Duodenal mucosa (tissue), 2 donors: ENCODE measurements around the gene TGFBR3.

Source experiments
- H3K27ac ChIP-seq: one replicate; pipeline ENCODE4 v1.7.0; 2013; ENCODE audit warnings: low read depth, low read length
- H3K27me3 ChIP-seq, 2 donors: one replicate each; pipeline ENCODE4 v1.7.0; 2013; ENCODE audit warnings: low read length in 2 of 2, control low read depth in 1 of 2; ENCODE audit not compliant: insufficient read depth in 2 of 2, control insufficient read depth in 1 of 2
- H3K36me3 ChIP-seq, 2 donors: one replicate each; pipeline ENCODE4 v1.7.0; 2013; ENCODE audit warnings: low read length in 2 of 2, control low read depth in 1 of 2; ENCODE audit not compliant: insufficient read depth in 2 of 2, control insufficient read depth in 1 of 2
- H3K4me1 ChIP-seq, 2 donors: one replicate each; pipeline ENCODE4 v1.7.0; 2013; ENCODE audit warnings: low read length in 2 of 2, control low read depth in 1 of 2; ENCODE audit not compliant: insufficient read depth in 2 of 2, control insufficient read depth in 1 of 2
- H3K4me3 ChIP-seq, 2 donors: one replicate each; pipeline ENCODE4 v1.7.0; 2013; ENCODE audit warnings: low read length in 2 of 2, low read depth in 1 of 2
- H3K9ac ChIP-seq, 2 donors: one replicate each; pipeline ENCODE4 v1.7.0; 2013; ENCODE audit warnings: low read length in 2 of 2, low read depth in 1 of 2
- H3K9me3 ChIP-seq, 2 donors: one replicate each; pipeline ENCODE4 v1.7.0; 2013; ENCODE audit warnings: low read length in 2 of 2, control low read depth in 1 of 2; ENCODE audit not compliant: control insufficient read depth in 1 of 2

TGFBR3 gene

GRCh38 chr1:91699339-91699974 lies 186.5 kb downstream of the TGFBR3 start:
- Histone ChIP-seq H3K27me3 (no peaks in the 10 kb centered on the region), H3K9me3 (no peaks in the 10 kb centered on the region), H3K27ac (no peak overlapping the region), H3K36me3 (no peaks in the 10 kb centered on the region), H3K4me3 (no peak overlapping the region), H3K9ac (no peak overlapping the region), H3K4me1 (peaks cover 0 to 12% of the 10 kb centered on the region in 2 donors)

GRCh38 chr1:91697861-91698260 lies 188.1 kb downstream of the TGFBR3 start:
- Histone ChIP-seq H3K4me3 (no peak overlapping the region), H3K27ac (no peak overlapping the region), H3K36me3 (no peaks in the 10 kb centered on the region), H3K9ac (no peak overlapping the region), H3K27me3 (no peaks in the 10 kb centered on the region), H3K9me3 (no peaks in the 10 kb centered on the region), H3K4me1 (peaks cover 0 to 12% of the 10 kb centered on the region in 2 donors)

GRCh38 chr1:91697416-91697815 lies 188.5 kb downstream of the TGFBR3 start:
- Histone ChIP-seq H3K9ac (no peak overlapping the region), H3K27ac (no peak overlapping the region)

GRCh38 chr1:91696321-91696720 lies 189.6 kb downstream of the TGFBR3 start:
- Histone ChIP-seq H3K9ac (no peak overlapping the region), H3K9me3 (no peaks in the 10 kb centered on the region), H3K4me3 (no peak overlapping the region), H3K36me3 (no peaks in the 10 kb centered on the region), H3K27me3 (no peaks in the 10 kb centered on the region), H3K4me1 (peaks cover 0 to 12% of the 10 kb centered on the region in 2 donors), H3K27ac (no peak overlapping the region)

More at GRCh38 chr1:91697416-91697815, 188.5 kb downstream of the TGFBR3 start:
- Histone ChIP-seq H3K4me1 (peaks cover 0 to 12% of the 10 kb centered on the region in 2 donors), H3K4me3 (no peak overlapping the region), H3K36me3 (no peaks in the 10 kb centered on the region), H3K9me3 (no peaks in the 10 kb centered on the region), H3K27me3 (no peaks in the 10 kb centered on the region)

GRCh38 chr1:91693557-91693956 lies 192.4 kb downstream of the TGFBR3 start:
- no peaks in the 10 kb centered on the region for H3K27me3 ChIP-seq
- H3K9me3 ChIP-seq: no peaks in the 10 kb centered on the region
- H3K36me3 ChIP-seq: no peaks in the 10 kb centered on the region
- H3K4me1 ChIP-seq: peaks cover 16 to 31% of the 10 kb centered on the region in 2 donors
- H3K9ac ChIP-seq: no peak overlapping the region
- H3K27ac ChIP-seq: no peak overlapping the region
- H3K4me3 ChIP-seq: no peak overlapping the region

GRCh38 chr1:91691525-91691924 lies 194.4 kb downstream of the TGFBR3 start:
- H3K4me3 ChIP-seq: no peak overlapping the region
- H3K27ac ChIP-seq: no peak overlapping the region
- H3K27me3 ChIP-seq: no peaks in the 10 kb centered on the region
- H3K9ac ChIP-seq: no peak overlapping the region
- no peaks in the 10 kb centered on the region for H3K36me3 ChIP-seq
- H3K4me1 ChIP-seq: peaks cover 28 to 35% of the 10 kb centered on the region in 2 donors
- no peaks in the 10 kb centered on the region for H3K9me3 ChIP-seq

- Histone ChIP-seq H3K4me3 (peak overlapping the region; percentile 24 to 49), H3K36me3 (no peaks in the 10 kb centered on the region), H3K9me3 (no peaks in the 10 kb centered on the region), H3K27ac (peak overlapping the region; percentile 6), H3K27me3 (no peaks in the 10 kb centered on the region), H3K4me1 (peaks cover 43 to 51% of the 10 kb centered on the region in 2 donors), H3K9ac (peak overlapping the region in 1 of 2 donors; percentile 29)
These were observed 196.1 kb downstream of the TGFBR3 start for GRCh38 chr1:91689641-91690481.

GRCh38 chr1:91687452-91687851 lies 198.5 kb downstream of the TGFBR3 start:
- Histone ChIP-seq H3K4me1 (peaks cover 63 to 70% of the 10 kb centered on the region in 2 donors), H3K27ac (no peak overlapping the region)

GRCh38 chr1:91685994-91686393 lies 200.0 kb downstream of the TGFBR3 start:
- H3K36me3 ChIP-seq: peaks cover 0 to 4% of the 10 kb centered on the region in 2 donors
- H3K9ac ChIP-seq: no peak overlapping the region
- H3K4me3 ChIP-seq: no peak overlapping the region
- H3K27ac ChIP-seq: no peak overlapping the region
- H3K27me3 ChIP-seq: no peaks in the 10 kb centered on the region
- no peaks in the 10 kb centered on the region for H3K9me3 ChIP-seq
- H3K4me1 ChIP-seq: peaks cover 63 to 70% of the 10 kb centered on the region in 2 donors

More at GRCh38 chr1:91687452-91687851, 198.5 kb downstream of the TGFBR3 start:
- Histone ChIP-seq H3K9ac (no peak overlapping the region), H3K4me3 (no peak overlapping the region), H3K27me3 (no peaks in the 10 kb centered on the region), H3K9me3 (no peaks in the 10 kb centered on the region), H3K36me3 (peaks cover 0 to 4% of the 10 kb centered on the region in 2 donors)

- no peak overlapping the region for H3K9ac ChIP-seq
- peaks cover 55 to 59% of the 10 kb centered on the region in 2 donors for H3K4me1 ChIP-seq
- no peaks in the 10 kb centered on the region for H3K27me3 ChIP-seq
- H3K27ac ChIP-seq: no peak overlapping the region
- no peaks in the 10 kb centered on the region for H3K9me3 ChIP-seq
- H3K36me3 ChIP-seq: peaks cover 0 to 4% of the 10 kb centered on the region in 2 donors
- no peak overlapping the region for H3K4me3 ChIP-seq
These were observed 201.3 kb downstream of the TGFBR3 start for GRCh38 chr1:91684481-91685196.
